Neural cell (in vitro differentiated cells): ENCODE measurements around the gene TBPL1.

Source experiments
- EP300 ChIP-seq: fragments of 450-650 bp; conservative IDR thresholded peaks from 2 replicates; pipeline ENCODE4 v1.6.1; 2014; ENCODE audit warnings: antibody characterized with exemption, mild to moderate bottlenecking, moderate library complexity; ENCODE audit not compliant: poor library complexity, severe bottlenecking
- EZH2 ChIP-seq: fragments of 200-600, 300-800 bp; shearing (Covaris generic), sonication (generic); IDR thresholded peaks from 2 replicates; pipeline ENCODE4 v1.6.1; 2014; ENCODE audit warnings: antibody characterized with exemption, low read length, borderline replicate concordance, mild to moderate bottlenecking; ENCODE audit not compliant: insufficient read depth, poor library complexity, severe bottlenecking
- MXI1 ChIP-seq: fragments of 450-650 bp; conservative IDR thresholded peaks from 2 replicates; pipeline ENCODE4 v1.6.1; 2014; ENCODE audit warnings: antibody characterized with exemption, mild to moderate bottlenecking; ENCODE audit not compliant: poor library complexity, severe bottlenecking
- POLR2AphosphoS5 ChIP-seq: IDR thresholded peaks from 2 replicates; pipeline ENCODE4 v1.6.1; 2012
- SMC3 ChIP-seq: fragments of 450-650 bp; conservative IDR thresholded peaks from 2 replicates; pipeline ENCODE4 v1.6.1; 2014; ENCODE audit warnings: antibody characterized with exemption, mild to moderate bottlenecking, moderate library complexity; ENCODE audit not compliant: poor library complexity
- TAF1 ChIP-seq: IDR thresholded peaks from 2 replicates; pipeline ENCODE4 v1.6.1; 2012; ENCODE audit warnings: low read depth
- TF ChIP-seq, protein P1 (sequence below): fragments of 450-650 bp; IDR thresholded peaks from 2 replicates; pipeline ENCODE4 v1.5.1; 2014; ENCODE audit warnings: antibody characterized with exemption, mild to moderate bottlenecking, moderate library complexity; ENCODE audit not compliant: poor library complexity, severe bottlenecking

DNA sequence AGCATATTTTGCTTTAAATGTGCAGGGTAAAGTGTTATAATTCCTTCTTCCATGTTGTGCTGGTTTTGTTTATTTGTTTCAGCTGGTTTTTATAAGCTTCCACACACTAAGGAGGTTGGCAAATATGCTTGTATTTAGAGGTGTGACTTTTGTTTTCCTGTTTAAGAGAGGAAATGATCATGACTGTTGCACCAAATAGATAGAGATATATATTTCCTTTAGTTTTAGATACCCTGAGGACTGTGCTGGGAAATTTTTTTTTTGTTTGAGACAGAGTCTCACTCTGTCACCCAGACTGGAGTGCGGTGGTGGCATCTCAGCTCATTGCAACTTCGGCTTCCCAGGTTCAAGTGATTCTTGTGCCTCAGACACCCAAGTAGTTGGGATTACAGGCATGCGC is 5.8 kb downstream of the TBPL1 start:
- TF ChIP-seq, protein P1, sequence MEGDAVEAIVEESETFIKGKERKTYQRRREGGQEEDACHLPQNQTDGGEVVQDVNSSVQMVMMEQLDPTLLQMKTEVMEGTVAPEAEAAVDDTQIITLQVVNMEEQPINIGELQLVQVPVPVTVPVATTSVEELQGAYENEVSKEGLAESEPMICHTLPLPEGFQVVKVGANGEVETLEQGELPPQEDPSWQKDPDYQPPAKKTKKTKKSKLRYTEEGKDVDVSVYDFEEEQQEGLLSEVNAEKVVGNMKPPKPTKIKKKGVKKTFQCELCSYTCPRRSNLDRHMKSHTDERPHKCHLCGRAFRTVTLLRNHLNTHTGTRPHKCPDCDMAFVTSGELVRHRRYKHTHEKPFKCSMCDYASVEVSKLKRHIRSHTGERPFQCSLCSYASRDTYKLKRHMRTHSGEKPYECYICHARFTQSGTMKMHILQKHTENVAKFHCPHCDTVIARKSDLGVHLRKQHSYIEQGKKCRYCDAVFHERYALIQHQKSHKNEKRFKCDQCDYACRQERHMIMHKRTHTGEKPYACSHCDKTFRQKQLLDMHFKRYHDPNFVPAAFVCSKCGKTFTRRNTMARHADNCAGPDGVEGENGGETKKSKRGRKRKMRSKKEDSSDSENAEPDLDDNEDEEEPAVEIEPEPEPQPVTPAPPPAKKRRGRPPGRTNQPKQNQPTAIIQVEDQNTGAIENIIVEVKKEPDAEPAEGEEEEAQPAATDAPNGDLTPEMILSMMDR: no peak
- TF ChIP-seq POLR2AphosphoS5 (no peak), MXI1 (no peak), EP300 (no peak), TAF1 (no peak), SMC3 (no peak), EZH2 (no peak)
